K562 (cell line): ENCODE measurements around the gene WDR91. TPM values are rescaled to one million over a fixed set of nuclear protein-coding genes. Genes with fewer than 3 reads are reported as not detected.
A peak's percentile ranks its signal among the peaks of the same experiment; 100 is the strongest.

Source experiments
- ATAC-seq: fragments of 200-7000 bp; cut with Tn5 transposase; 3 replicates; pipeline ENCODE4 v1.9.1; 2020; ENCODE audit warnings: moderate library complexity
- BruUV-seq: library from RNA; stranded (reverse); fragments of 400-500 nt; replicated peaks from 2 replicates; lab custom pipeline; 2021; lab: Mats Ljungman, UMichigan
- CTCF ChIA-PET: fragments of 300-600 bp; formaldehyde crosslinking; extraction: SDS; loops from one replicate; lab custom pipeline; 2021; ENCODE audit warnings: low intra/inter-chr PET ratio; lab: Yijun Ruan, JAX
- POLR2A ChIA-PET: fragments of 300-600, 350-650 bp; sonication (Branson Sonifier 250); formaldehyde crosslinking; extraction: SDS; loops from one replicate; lab custom pipeline; 2021; ENCODE audit warnings: antibody characterized with exemption, inconsistent platforms; lab: Yijun Ruan, JAX
- DNase-seq, 4 experiments: peaks; one replicate each; pipeline versions ENCODE4 v3.0.0 to v3.0.0-alpha.2; 2011 to 2018; ENCODE audit warnings: low spot score in 3 of 4, mixed read lengths in 3 of 4; ENCODE audit errors: extremely low read depth in 1 of 4
- FAIRE-seq: peaks from 2 replicates; lab custom pipeline; 2011; peaks lifted over from hg19 to GRCh38; lab: Jason Lieb, UNC
- H2AFZ ChIP-seq: 2 replicates; pipeline ENCODE4 v1.6.0; 2011; ENCODE audit warnings: low read depth, low read length, control low read depth, inconsistent platforms
- H3K27ac ChIP-seq: fragments of 200-600 bp; 3 replicates; pipeline ENCODE4 v1.8.0; 2011; ENCODE audit warnings: low read depth, mild to moderate bottlenecking, control low read depth, inconsistent platforms, low read length, moderate library complexity, mixed read lengths; ENCODE audit errors: extremely low read depth
- H3K27me3 ChIP-seq, 2 experiments: fragments of 300-600 bp in 1 of 2; 2 replicates in 1 of 2; 3 replicates in 1 of 2; pipeline versions ENCODE4 v1.6.0 to v1.8.0; 2011; ENCODE audit warnings: inconsistent platforms in 2 of 2, low read length in 2 of 2, mild to moderate bottlenecking in 1 of 2, mixed read lengths in 1 of 2, moderate library complexity in 1 of 2; ENCODE audit not compliant: control insufficient read depth in 2 of 2, insufficient read depth in 2 of 2
- H3K36me3 ChIP-seq: fragments of 300-600 bp; 3 replicates; pipeline ENCODE4 v1.8.0; 2011; ENCODE audit warnings: mild to moderate bottlenecking, low read length, inconsistent platforms; ENCODE audit not compliant: control insufficient read depth, insufficient read depth
- H3K4me1 ChIP-seq, 2 experiments: fragments of 200-600 bp in 1 of 2; replicated peaks in 1 of 2; 2 replicates in 1 of 2; 3 replicates in 1 of 2; pipeline versions ENCODE4 v1.5.1 to v1.8.0; 2011; ENCODE audit warnings: inconsistent platforms in 2 of 2, low read length in 2 of 2, mild to moderate bottlenecking in 1 of 2, mixed read lengths in 1 of 2, moderate library complexity in 1 of 2; ENCODE audit not compliant: control insufficient read depth in 2 of 2, insufficient read depth in 2 of 2
- H3K4me2 ChIP-seq: 2 replicates; pipeline ENCODE4 v1.6.1; 2011; ENCODE audit warnings: low read length, control low read depth, inconsistent platforms, mixed read lengths; ENCODE audit not compliant: insufficient read depth
- H3K4me3 ChIP-seq: fragments of 200-600 bp; sonication (generic), shearing (Covaris generic); 2 replicates; pipeline ENCODE4 v1.5.1; 2016; ENCODE audit warnings: control low read depth, inconsistent platforms
- H3K79me2 ChIP-seq: fragments of 200-600 bp; 3 replicates; pipeline ENCODE4 v1.8.0; 2011; ENCODE audit warnings: low read length, inconsistent platforms; ENCODE audit not compliant: control insufficient read depth, insufficient read depth
- H3K9ac ChIP-seq, 2 experiments: 2 replicates each; pipeline versions ENCODE4 v1.6.0 to v1.6.1; 2011; ENCODE audit warnings: low read depth in 2 of 2, low read length in 2 of 2, control low read depth in 1 of 2, inconsistent platforms in 1 of 2, mild to moderate bottlenecking in 1 of 2, mixed read lengths in 1 of 2; ENCODE audit not compliant: insufficient read depth in 1 of 2
- H3K9me1 ChIP-seq: one replicate; pipeline ENCODE4 v1.6.0; 2011; ENCODE audit warnings: inconsistent platforms, mild to moderate bottlenecking, low read length, moderate library complexity; ENCODE audit not compliant: control insufficient read depth, insufficient read depth
- H3K9me3 ChIP-seq: replicated peaks from 2 replicates; pipeline ENCODE4 v1.5.1; 2011; ENCODE audit warnings: low read depth, low read length, inconsistent platforms; ENCODE audit not compliant: control insufficient read depth, insufficient read depth
- H4K20me1 ChIP-seq: replicated peaks from 2 replicates; pipeline ENCODE4 v1.6.1; 2011; ENCODE audit warnings: low read length, inconsistent platforms, mixed read lengths; ENCODE audit not compliant: control insufficient read depth, insufficient read depth
- EGR1 ChIP-seq: fragments of 450-650 bp; conservative IDR thresholded peaks from 2 replicates; pipeline ENCODE4 v1.6.1; 2017; ENCODE audit warnings: mild to moderate bottlenecking
- FOXK2 ChIP-seq, 2 experiments: fragments of 450-650 bp; IDR thresholded peaks in 1 of 2; conservative IDR thresholded peaks in 1 of 2; 2 replicates each; pipeline ENCODE4 v1.6.1; 2016; ENCODE audit warnings: low read depth in 2 of 2, mild to moderate bottlenecking in 1 of 2
- HMG20B ChIP-seq: fragments of 250-450 bp; sonication (Bioruptor Pico); IDR thresholded peaks from 2 replicates; pipeline ENCODE4 v1.5.0; 2021; ENCODE audit warnings: mild to moderate bottlenecking
- MAFK ChIP-seq: IDR thresholded peaks from 2 replicates; pipeline ENCODE4 v1.6.1; 2011; ENCODE audit warnings: low read length, improper control_type of control experiment
- ZHX1 ChIP-seq: fragments of 150-350 bp; conservative IDR thresholded peaks from 2 replicates; pipeline ENCODE4 v1.6.1; 2014; ENCODE audit warnings: low read length
- ZNF217 ChIP-seq: sonication (generic); formaldehyde crosslinking; IDR thresholded peaks from 2 replicates; pipeline ENCODE4 v1.8.0; 2022; ENCODE audit warnings: mild to moderate bottlenecking, missing genetic modification reagents
- ZNF407 ChIP-seq: fragments of 450-650 bp; IDR thresholded peaks from 2 replicates; pipeline ENCODE4 v1.6.1; 2016; ENCODE audit warnings: low read depth
- in situ Hi-C: fragments of 300-500 bp; cut with MboI; formaldehyde crosslinking; loops from 4 replicates; pipeline ENCODE4 v1.15.0; 2018; ENCODE audit warnings: inconsistent platforms, mixed read lengths
- intact Hi-C: fragments of 100-400 bp; cut with micrococcal nuclease; formaldehyde crosslinking; loops from 2 replicates; pipeline ENCODE4 v1.14.2; 2022
- polyA plus RNA-seq, 8 experiments: library from polyadenylated mRNA; depleted of rRNA in 4 of 8; stranded (reverse) in 5 of 8; unstranded in 3 of 8; fragments of >200 nt; fragmentation: Nextera tagmentation in 2 of 8; fragmentation: Illumina TruSeq in 1 of 8; extraction: Ambion mirVana in 2 of 8; extraction: Trizol in 1 of 8; gene quantifications; 2 replicates each; pipeline versions ENCODE4 v1.2.1 to v1.2.3, GENCODE V29; 2011 to 2014; ENCODE audit warnings: inconsistent platforms in 1 of 8, missing spikeins in 1 of 8
- total RNA-seq, 7 experiments: library from RNA; depleted of rRNA in 6 of 7; stranded (reverse); fragments of >200 nt in 6 of 7; fragmentation: Illumina TruSeq in 2 of 7; extraction: Trizol in 2 of 7; gene quantifications; 2 replicates each; pipeline versions ENCODE4 v1.2.1 to v1.2.3, GENCODE V29; 2011 to 2021; ENCODE audit warnings: low replicate concordance in 1 of 7
- TF ChIP-seq, protein P1 (sequence below), 2 experiments: IDR thresholded peaks; 2 replicates each; pipeline ENCODE4 v1.6.1; 2012; ENCODE audit warnings: improper control_type of control experiment in 2 of 2, low read depth in 2 of 2, low read length in 2 of 2, borderline replicate concordance in 1 of 2

Gene WDR91
- total and polyA plus RNA-seq, 9 of the 15 experiments (the other 6 are each of a cell fraction or from before 2014, with no cell fraction given) = 1.9 to 18.2 (median 9.8) TPM

DNA sequence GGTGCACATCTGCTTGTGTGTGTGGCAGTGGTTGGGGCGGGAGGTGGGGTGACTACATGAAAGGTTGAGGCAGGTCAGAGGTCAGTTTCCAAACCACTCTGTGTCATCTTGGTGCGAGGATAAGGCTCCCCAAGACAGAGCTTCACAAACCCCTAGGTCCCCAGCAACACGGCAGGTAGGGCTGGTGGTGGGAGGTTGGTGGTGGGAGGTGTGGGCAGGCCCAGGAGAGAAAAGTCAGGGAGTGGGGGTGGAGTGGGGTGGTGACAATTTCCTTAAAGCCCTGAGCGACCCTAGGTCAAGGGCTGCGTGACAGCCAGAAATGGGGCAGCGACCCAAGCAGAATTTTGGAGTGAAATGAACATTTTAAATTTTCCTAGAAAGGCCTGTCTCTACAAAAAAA, 20.8 kb upstream of the WDR91 start (continued):
- TF ChIP-seq ZHX1 = no peak
- no peak for TF ChIP-seq HMG20B

GRCh38 chr7:135231686-135232085, 20.4 kb upstream of the WDR91 start:
- in situ Hi-C loops = no loop called here
- DNase-seq (peak in 2 of 4 experiments; percentile 43 to 48), FAIRE-seq (peak; percentile 42), ATAC-seq (peak; percentile 64)
- no TSS peak for BruUV-seq
- intact Hi-C loops = no loop called here
- H3K9me3 ChIP-seq = no peaks in the 10 kb centered on the region
- H2AFZ ChIP-seq = peak overlapping the region; percentile 57
- H3K27me3 ChIP-seq = no peaks in the 10 kb centered on the region
- H3K27ac ChIP-seq = no peak overlapping the region
- H3K4me3 ChIP-seq = no peak overlapping the region
- no peak overlapping the region for H3K4me2 ChIP-seq
- H3K9me1 ChIP-seq = no peaks in the 10 kb centered on the region
- H3K79me2 ChIP-seq = no peaks in the 10 kb centered on the region
- POLR2A ChIA-PET = interaction anchor here (1.0 kb wide), 1 partner anchor 9 kb away, joined by 3 read pairs; no protein-coding TSS in a partner anchor
- peak overlapping the region in 1 of 2 experiments; percentile 74; a peak in 1 of 4 replicates for H3K9ac ChIP-seq
- CTCF ChIA-PET = no interaction called here
- H3K4me1 ChIP-seq = peaks cover 13 to 18% of the 10 kb centered on the region in 2 experiments; a peak in 4 of 5 replicates
- H4K20me1 ChIP-seq = no peaks in the 10 kb centered on the region
- no peaks in the 10 kb centered on the region for H3K36me3 ChIP-seq
- no peak for TF ChIP-seq ZNF407
- TF ChIP-seq FOXK2 (conservative IDR thresholded peaks at IDR 0.05 in 1 of 2, IDR thresholded peaks at IDR 0.05 in 1 of 2; ENCODE audit: low read depth in 2 of 2) = no peak
- peak; percentile 42; the same call in 1 of the 2 replicates for TF ChIP-seq EGR1
- no peak for TF ChIP-seq MAFK
- no peak for TF ChIP-seq ZNF217 (CRISPR knock-in tag)
- TF ChIP-seq, protein P1, sequence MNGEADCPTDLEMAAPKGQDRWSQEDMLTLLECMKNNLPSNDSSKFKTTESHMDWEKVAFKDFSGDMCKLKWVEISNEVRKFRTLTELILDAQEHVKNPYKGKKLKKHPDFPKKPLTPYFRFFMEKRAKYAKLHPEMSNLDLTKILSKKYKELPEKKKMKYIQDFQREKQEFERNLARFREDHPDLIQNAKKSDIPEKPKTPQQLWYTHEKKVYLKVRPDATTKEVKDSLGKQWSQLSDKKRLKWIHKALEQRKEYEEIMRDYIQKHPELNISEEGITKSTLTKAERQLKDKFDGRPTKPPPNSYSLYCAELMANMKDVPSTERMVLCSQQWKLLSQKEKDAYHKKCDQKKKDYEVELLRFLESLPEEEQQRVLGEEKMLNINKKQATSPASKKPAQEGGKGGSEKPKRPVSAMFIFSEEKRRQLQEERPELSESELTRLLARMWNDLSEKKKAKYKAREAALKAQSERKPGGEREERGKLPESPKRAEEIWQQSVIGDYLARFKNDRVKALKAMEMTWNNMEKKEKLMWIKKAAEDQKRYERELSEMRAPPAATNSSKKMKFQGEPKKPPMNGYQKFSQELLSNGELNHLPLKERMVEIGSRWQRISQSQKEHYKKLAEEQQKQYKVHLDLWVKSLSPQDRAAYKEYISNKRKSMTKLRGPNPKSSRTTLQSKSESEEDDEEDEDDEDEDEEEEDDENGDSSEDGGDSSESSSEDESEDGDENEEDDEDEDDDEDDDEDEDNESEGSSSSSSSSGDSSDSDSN (IDR thresholded peaks at IDR 0.05; ENCODE audit: borderline replicate concordance in 1 of 2, low read depth in 2 of 2, low read length in 2 of 2) = no peak
